Lower leg skin (tissue), 3 donors: ENCODE results near the gene DQX1.

Source experiments
- CTCF ChIP-seq, 3 donors: fragments of 450-650 bp; IDR thresholded peaks; one replicate each; pipeline ENCODE4 v1.5.1; 2016; ENCODE audit warnings: antibody characterized with exemption in 3 of 3, mild to moderate bottlenecking in 3 of 3, moderate library complexity in 2 of 3
- POLR2A ChIP-seq, 2 donors: fragments of 450-650 bp; IDR thresholded peaks; one replicate each; pipeline ENCODE4 v1.6.1; 2016 to 2017; ENCODE audit warnings: antibody characterized with exemption in 2 of 2, mild to moderate bottlenecking in 1 of 2, moderate library complexity in 1 of 2

- TF ChIP-seq POLR2A (IDR thresholded peaks at IDR 0.05) (no peak), CTCF (IDR thresholded peaks at IDR 0.05) (no peak)
These were observed 15.8 kb downstream of the DQX1 start for GRCh38 chr2:74510272-74510671.
